NB4 (cell line): ENCODE results near the gene TSPAN31.

Experiments used
- DNase-seq: peaks from one replicate; pipeline ENCODE4 v3.0.0; 2010; ENCODE audit warnings: low read depth
- H3K4me3 ChIP-seq: one replicate; pipeline ENCODE4 v1.5.1; 2011; ENCODE audit warnings: mild to moderate bottlenecking, low read depth, low read length, moderate library complexity
- MAX ChIP-seq: IDR thresholded peaks from 2 replicates; pipeline ENCODE4 v1.6.1; 2011; ENCODE audit warnings: low read depth, low read length
- MYC ChIP-seq: IDR thresholded peaks from 2 replicates; pipeline ENCODE4 v1.6.1; 2011; ENCODE audit warnings: low read depth, low read length
- POLR2A ChIP-seq: IDR thresholded peaks from 2 replicates; pipeline ENCODE4 v1.6.1; 2011; ENCODE audit warnings: mild to moderate bottlenecking; ENCODE audit not compliant: insufficient read length; ENCODE audit errors: extremely low read depth
- TF ChIP-seq, protein P1 (sequence below): IDR thresholded peaks from one replicate; pipeline ENCODE4 v1.5.1; 2012; ENCODE audit warnings: low read depth, low read length

Gene TSPAN31

GRCh38 chr12:57729321-57729844, 15.5 kb upstream of the TSPAN31 start:
- TF ChIP-seq, protein P1, sequence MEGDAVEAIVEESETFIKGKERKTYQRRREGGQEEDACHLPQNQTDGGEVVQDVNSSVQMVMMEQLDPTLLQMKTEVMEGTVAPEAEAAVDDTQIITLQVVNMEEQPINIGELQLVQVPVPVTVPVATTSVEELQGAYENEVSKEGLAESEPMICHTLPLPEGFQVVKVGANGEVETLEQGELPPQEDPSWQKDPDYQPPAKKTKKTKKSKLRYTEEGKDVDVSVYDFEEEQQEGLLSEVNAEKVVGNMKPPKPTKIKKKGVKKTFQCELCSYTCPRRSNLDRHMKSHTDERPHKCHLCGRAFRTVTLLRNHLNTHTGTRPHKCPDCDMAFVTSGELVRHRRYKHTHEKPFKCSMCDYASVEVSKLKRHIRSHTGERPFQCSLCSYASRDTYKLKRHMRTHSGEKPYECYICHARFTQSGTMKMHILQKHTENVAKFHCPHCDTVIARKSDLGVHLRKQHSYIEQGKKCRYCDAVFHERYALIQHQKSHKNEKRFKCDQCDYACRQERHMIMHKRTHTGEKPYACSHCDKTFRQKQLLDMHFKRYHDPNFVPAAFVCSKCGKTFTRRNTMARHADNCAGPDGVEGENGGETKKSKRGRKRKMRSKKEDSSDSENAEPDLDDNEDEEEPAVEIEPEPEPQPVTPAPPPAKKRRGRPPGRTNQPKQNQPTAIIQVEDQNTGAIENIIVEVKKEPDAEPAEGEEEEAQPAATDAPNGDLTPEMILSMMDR: no peak
- TF ChIP-seq POLR2A (no peak), MAX (no peak), MYC (no peak)
- no peak for DNase-seq
- H3K4me3 ChIP-seq: no peak overlapping the region

DNA sequence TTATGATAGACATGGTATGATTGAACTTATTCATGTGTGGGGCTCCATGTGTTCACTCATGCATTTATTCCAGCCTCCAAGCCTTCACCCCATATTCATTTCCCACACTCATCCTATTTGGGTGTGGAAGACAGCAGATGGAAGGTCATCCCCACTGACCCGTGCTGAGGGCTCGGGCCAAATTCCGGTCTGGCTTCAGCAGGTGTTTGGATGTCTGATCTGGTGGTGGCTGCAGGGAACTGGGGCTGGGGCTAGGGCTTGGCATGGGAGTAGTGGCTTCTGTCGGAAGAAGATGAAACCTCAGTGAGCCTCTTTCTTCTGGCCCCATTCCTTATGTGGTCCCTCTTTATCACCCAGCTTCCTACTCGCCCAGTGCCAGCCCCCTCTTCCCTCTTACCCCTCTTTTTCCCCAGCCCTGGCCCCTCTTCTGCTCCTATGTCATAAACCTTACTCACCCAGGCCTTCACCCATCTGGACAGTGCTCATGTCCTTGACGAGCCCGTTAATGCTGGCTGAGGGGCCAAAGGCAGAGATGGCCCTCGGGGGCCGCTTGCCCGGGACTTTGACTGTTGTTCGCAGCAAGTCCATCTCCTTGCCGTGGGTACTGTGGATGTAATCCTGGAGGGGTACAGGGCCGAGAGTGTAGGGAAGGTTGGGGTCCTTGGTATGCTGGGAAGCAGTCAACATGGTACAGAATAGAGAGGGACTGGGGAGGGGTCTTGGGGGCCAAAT, 14.3 kb upstream of the TSPAN31 start:
- no peak overlapping the region for H3K4me3 ChIP-seq
- DNase-seq: no peak
- TF ChIP-seq, protein P1: no peak
- TF ChIP-seq POLR2A: no peak
- TF ChIP-seq MAX: no peak
- no peak for TF ChIP-seq MYC

- no peak for DNase-seq
- TF ChIP-seq MAX: no peak
- H3K4me3 ChIP-seq: no peak overlapping the region
These were observed 13.3 kb upstream of the TSPAN31 start for GRCh38 chr12:57731411-57732080.

DNA sequence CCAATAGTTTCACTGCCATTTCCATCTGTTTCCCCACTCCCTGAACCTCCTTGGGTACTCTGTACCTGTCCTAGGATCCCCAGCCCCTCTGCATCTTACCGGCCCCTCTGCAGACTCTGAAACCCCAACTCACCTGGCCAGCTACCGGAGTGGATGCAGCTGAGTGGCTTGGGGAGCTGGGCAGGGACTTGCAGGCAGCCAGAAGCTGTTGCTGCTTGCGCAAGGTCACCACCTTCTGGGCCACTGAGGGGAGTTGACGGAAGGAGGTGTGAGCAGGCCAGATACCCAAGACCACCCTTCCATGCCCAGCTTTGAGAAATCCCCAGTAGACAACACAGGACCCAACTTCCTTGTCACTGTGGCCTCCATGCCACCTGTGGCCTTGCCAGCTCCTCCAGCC, 12.6 kb upstream of the TSPAN31 start:
- H3K4me3 ChIP-seq: no peak overlapping the region
- no peak for DNase-seq
- TF ChIP-seq POLR2A (no peak), MYC (no peak), MAX (no peak)
- TF ChIP-seq, protein P1: no peak

DNA sequence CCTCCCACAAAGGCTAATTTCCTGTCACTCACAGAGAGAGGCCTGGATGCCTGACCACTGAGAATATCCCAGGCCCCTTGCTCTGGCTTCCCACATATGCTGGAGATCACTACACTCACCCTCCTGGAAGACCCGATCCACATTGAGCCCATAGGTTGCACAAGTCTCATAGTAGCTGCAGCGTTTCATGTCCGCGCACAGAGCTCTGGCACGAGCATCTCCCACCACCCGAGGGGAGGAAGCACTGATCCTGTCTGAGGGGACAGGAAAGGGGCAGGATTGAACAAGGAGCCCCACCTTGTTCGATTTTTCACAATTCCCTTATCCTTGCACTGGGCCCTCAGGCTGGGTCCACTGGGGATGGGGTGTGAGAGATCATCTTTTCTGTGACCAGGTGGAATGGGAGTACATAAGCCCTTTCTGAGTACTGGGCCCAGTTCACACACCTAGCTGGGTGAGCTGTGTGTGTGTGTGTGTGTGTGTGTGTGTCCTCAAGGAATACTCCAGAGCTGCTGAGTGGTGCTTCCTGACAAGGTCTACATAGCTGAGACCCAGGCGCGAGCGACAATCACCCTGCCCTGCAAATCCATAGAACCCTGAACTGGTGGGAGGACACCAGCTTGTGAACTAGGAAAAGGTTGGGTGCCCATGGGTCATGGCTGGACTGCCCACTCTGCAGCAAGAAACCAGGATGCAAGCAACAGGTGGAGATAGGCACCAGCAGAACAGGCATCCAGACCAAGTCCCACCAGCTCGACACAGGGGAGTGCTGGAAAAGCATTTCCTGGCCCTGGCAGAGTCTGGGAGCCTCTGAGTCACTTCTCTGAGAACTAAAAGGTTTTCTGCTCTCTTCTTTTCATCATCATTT, 11.9 kb upstream of the TSPAN31 start:
- no peak for DNase-seq
- no peak for TF ChIP-seq POLR2A
- TF ChIP-seq MAX: no peak
- TF ChIP-seq MYC: no peak
- TF ChIP-seq, protein P1: no peak

DNA sequence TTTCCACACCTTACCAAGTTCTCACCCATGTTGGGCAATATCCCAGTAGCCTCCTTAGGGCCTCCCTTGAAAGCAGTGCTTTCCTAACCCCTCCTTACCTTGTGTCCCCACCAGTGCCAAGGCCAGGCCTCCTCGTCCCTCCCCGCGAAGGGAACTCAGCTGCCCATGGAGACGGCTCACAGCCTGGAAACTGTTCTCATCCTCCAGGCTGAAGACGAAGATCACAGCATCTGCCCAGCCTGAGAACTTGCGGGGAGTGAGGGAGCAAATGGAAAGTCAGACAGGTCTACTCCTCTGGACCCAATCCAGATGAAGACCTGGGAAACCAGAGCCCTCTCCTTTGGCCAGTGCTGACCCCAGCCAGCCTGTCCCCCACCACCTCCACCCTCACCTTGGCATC, 10.9 kb upstream of the TSPAN31 start:
- H3K4me3 ChIP-seq: no peak overlapping the region
- DNase-seq: no peak
- TF ChIP-seq, protein P1: no peak
- no peak for TF ChIP-seq MYC
- TF ChIP-seq POLR2A: no peak
- no peak for TF ChIP-seq MAX

More for the DNA sequence above, 11.9 kb upstream of the TSPAN31 start:
- no peak overlapping the region for H3K4me3 ChIP-seq
